Measurements from ENCODE around the gene BTF3L4.

GRCh38 chr1:52060822-52061221 is 4.7 kb downstream of the BTF3L4 start:
- TF ChIP-seq CTCF (IDR thresholded peaks at IDR 0.05) (no peak), NR3C1 (CRISPR knock-in tag; conservative IDR thresholded peaks at IDR 0.05; ENCODE audit: low read depth) (no peak), TEAD4 (CRISPR knock-in tag; IDR thresholded peaks at IDR 0.05) (no peak), CREB1 (CRISPR knock-in tag; IDR thresholded peaks at IDR 0.05) (no peak), JUN (CRISPR knock-in tag; IDR thresholded peaks at IDR 0.05) (no peak), KAT7 (CRISPR knock-in tag; IDR thresholded peaks at IDR 0.05; ENCODE audit: borderline replicate concordance) (no peak), ETV6 (CRISPR knock-in tag; IDR thresholded peaks at IDR 0.05) (no peak), ZBTB21 (CRISPR knock-in tag; IDR thresholded peaks at IDR 0.05; ENCODE audit: borderline replicate concordance) (no peak)
- TF ChIP-seq, protein P1, sequence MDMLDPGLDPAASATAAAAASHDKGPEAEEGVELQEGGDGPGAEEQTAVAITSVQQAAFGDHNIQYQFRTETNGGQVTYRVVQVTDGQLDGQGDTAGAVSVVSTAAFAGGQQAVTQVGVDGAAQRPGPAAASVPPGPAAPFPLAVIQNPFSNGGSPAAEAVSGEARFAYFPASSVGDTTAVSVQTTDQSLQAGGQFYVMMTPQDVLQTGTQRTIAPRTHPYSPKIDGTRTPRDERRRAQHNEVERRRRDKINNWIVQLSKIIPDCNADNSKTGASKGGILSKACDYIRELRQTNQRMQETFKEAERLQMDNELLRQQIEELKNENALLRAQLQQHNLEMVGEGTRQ (CRISPR knock-in tag; IDR thresholded peaks at IDR 0.05) = no peak
- TF ChIP-seq, protein P2, sequence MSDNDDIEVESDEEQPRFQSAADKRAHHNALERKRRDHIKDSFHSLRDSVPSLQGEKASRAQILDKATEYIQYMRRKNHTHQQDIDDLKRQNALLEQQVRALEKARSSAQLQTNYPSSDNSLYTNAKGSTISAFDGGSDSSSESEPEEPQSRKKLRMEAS (CRISPR knock-in tag; IDR thresholded peaks at IDR 0.05) = no peak
